ENCODE data around the gene CCDC80. TPM values are rescaled to one million over a fixed set of nuclear protein-coding genes. Genes with fewer than 3 reads are reported as not detected.
A peak's percentile ranks its signal among the peaks of the same experiment; 100 is the strongest.

Gene CCDC80
- total and polyA plus RNA-seq, 2 of the 4 experiments (the other 2 are of a cell fraction) = 387 to 418 TPM

DNA sequence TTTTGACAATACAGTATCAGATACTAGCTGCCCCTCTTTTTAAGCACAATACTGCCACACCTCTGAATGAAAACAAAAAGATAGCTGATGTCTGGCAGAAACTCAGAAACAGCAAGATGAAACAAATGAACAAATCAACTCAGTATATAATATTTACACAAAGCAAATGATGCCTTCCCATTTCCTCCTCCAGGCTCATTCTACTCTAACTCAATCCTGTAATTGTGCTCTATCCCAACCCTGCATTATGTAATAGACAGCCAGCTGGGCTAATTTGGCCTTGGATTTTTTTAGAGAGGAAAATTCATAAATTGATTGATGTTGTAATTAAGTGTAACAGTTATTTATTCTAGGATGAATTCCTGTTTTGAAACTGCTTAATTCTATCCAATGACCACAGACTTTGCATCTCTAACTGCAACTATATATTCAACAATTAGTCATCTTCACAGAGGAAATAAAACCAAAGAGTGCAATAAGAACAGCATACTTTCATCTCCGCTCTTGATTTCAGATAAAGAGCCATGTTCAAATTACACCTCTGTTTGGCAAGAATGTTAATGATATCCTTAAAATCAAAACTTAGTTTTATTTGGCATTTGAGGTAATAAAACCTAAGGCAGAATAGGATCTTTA, 85.3 kb downstream of the CCDC80 start:
- Histone ChIP-seq H4K91ac (ENCODE audit: insufficient read depth, low read depth, low read length) (no peak overlapping the region), H4K20me1 (ENCODE audit: insufficient read depth, low read length) (peaks cover 9% of the 10 kb centered on the region; the same call in 1 of the 2 replicates), H3K23ac (ENCODE audit: low read depth, low read length) (no peak overlapping the region), H3K27me3 (ENCODE audit: control insufficient read depth, insufficient read depth, low read length) (no peaks in the 10 kb centered on the region), H3K4ac (ENCODE audit: low read depth, low read length) (no peak overlapping the region), H3K4me1 (ENCODE audit: control insufficient read depth, insufficient read depth, low read length) (peaks cover 8% of the 10 kb centered on the region; the same call in 1 of the 2 replicates), H3K36me3 (ENCODE audit: control insufficient read depth, insufficient read depth, low read length) (peaks cover 3% of the 10 kb centered on the region; the same call in 1 of the 2 replicates), H4K8ac (ENCODE audit: low read depth in 2 of 2, low read length in 2 of 2) (no peak overlapping the region), H3K79me1 (ENCODE audit: low read depth in 1 of 2, low read length in 2 of 2) (peaks cover 16 to 25% of the 10 kb centered on the region in 2 experiments; a peak in 3 of 4 replicates), H3K18ac (ENCODE audit: low read depth, low read length) (no peak overlapping the region), H3K4me3 (ENCODE audit: insufficient read depth, low read depth, low read length) (no peak overlapping the region), H2AFZ (replicated peaks; ENCODE audit: low read length, poor library complexity) (no peak overlapping the region), H3K9ac (ENCODE audit: low read depth, low read length) (no peak overlapping the region), H2BK15ac (ENCODE audit: low read depth, low read length) (no peak overlapping the region), H3K27ac (ENCODE audit: insufficient read depth, low read length) (no peak overlapping the region), H2BK20ac (ENCODE audit: low read depth, low read length) (no peak overlapping the region), H3K14ac (replicated peaks; ENCODE audit: low read depth, low read length) (no peak overlapping the region), H3K4me2 (ENCODE audit: low read depth, low read length) (peak overlapping the region; percentile 62), H3K9me1 (ENCODE audit: insufficient read depth, low read length) (peaks cover 5% of the 10 kb centered on the region), H2BK5ac (ENCODE audit: low read depth, low read length, poor library complexity, severe bottlenecking) (no peak overlapping the region), H2AK5ac (ENCODE audit: low read depth, low read length) (no peak overlapping the region), H4K5ac (ENCODE audit: low read depth, low read length) (no peak overlapping the region), H3K9me3 (ENCODE audit: control insufficient read depth, insufficient read depth, low read length) (no peaks in the 10 kb centered on the region), H2BK120ac (ENCODE audit: low read depth, low read length) (no peak overlapping the region), H3K56ac (ENCODE audit: extremely low read depth, insufficient read depth, low read length) (no peak overlapping the region), H2AK9ac (replicated peaks; ENCODE audit: low read depth, low read length, poor library complexity) (no peak overlapping the region)
- ATAC-seq (ENCODE audit: low read depth) (peak; percentile 72), DNase-seq (peak; percentile 12)
- in situ Hi-C loops (cut with MboI; ENCODE audit: low sequenced_read_pairs) (no loop called here), intact Hi-C loops (cut with micrococcal nuclease) (no loop called here), dilution Hi-C loops (cut with HindIII; ENCODE audit: low sequenced_read_pairs, unreplicated experiment) (no loop called here)
- TF ChIP-seq MXI1 (IDR thresholded peaks at IDR 0.05; ENCODE audit: borderline replicate concordance, low read depth, low read length) = no peak
- no peak for TF ChIP-seq FOS (IDR thresholded peaks at IDR 0.05; ENCODE audit: low read depth, low read length)
- no peak for TF ChIP-seq CEBPB (IDR thresholded peaks at IDR 0.05; ENCODE audit: low read depth, low read length)
- TF ChIP-seq, protein P1, sequence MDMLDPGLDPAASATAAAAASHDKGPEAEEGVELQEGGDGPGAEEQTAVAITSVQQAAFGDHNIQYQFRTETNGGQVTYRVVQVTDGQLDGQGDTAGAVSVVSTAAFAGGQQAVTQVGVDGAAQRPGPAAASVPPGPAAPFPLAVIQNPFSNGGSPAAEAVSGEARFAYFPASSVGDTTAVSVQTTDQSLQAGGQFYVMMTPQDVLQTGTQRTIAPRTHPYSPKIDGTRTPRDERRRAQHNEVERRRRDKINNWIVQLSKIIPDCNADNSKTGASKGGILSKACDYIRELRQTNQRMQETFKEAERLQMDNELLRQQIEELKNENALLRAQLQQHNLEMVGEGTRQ (IDR thresholded peaks at IDR 0.05; ENCODE audit: low read depth, low read length) = no peak
- TF ChIP-seq, protein P2, sequence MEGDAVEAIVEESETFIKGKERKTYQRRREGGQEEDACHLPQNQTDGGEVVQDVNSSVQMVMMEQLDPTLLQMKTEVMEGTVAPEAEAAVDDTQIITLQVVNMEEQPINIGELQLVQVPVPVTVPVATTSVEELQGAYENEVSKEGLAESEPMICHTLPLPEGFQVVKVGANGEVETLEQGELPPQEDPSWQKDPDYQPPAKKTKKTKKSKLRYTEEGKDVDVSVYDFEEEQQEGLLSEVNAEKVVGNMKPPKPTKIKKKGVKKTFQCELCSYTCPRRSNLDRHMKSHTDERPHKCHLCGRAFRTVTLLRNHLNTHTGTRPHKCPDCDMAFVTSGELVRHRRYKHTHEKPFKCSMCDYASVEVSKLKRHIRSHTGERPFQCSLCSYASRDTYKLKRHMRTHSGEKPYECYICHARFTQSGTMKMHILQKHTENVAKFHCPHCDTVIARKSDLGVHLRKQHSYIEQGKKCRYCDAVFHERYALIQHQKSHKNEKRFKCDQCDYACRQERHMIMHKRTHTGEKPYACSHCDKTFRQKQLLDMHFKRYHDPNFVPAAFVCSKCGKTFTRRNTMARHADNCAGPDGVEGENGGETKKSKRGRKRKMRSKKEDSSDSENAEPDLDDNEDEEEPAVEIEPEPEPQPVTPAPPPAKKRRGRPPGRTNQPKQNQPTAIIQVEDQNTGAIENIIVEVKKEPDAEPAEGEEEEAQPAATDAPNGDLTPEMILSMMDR (conservative IDR thresholded peaks at IDR 0.05; ENCODE audit: low read depth, low read length) = no peak
- no peak for TF ChIP-seq NFE2L2 (IDR thresholded peaks at IDR 0.05; ENCODE audit: low read depth, low read length)
- no peak for TF ChIP-seq MAFK (IDR thresholded peaks at IDR 0.05; ENCODE audit: low read depth, low read length)
- TF ChIP-seq RAD21 (IDR thresholded peaks at IDR 0.05; ENCODE audit: low read length) = no peak
- no peak for TF ChIP-seq RFX5 (IDR thresholded peaks at IDR 0.05; ENCODE audit: low read depth, low read length)
- POLR2A ChIA-PET (ENCODE audit: unreplicated experiment) = no interaction called here
- CTCF ChIA-PET = no interaction called here
- no TSS peak for BruUV-seq (replicated peaks)
- WGBS, 2 experiments (ENCODE audit: extremely low coverage in 2 of 2, insufficient read length in 1 of 2) = no CpG with 5 or more reads among the region's 1 CpG

Measured in IMR-90 (cell line).